Measurements from ENCODE around the gene OR6N2. TPM values are rescaled to one million over a fixed set of nuclear protein-coding genes. Genes with fewer than 3 reads are reported as not detected.

The OR6N2 gene

GRCh38 chr1:158752155-158752712 lies 28.8 kb downstream of the OR6N2 start:
- H3K9ac ChIP-seq (ENCODE audit: low read depth, low read length) = no peak overlapping the region
- no peaks in the 10 kb centered on the region for H3K9me3 ChIP-seq (replicated peaks; ENCODE audit: low read length)
- no peak overlapping the region for H3K4me3 ChIP-seq (ENCODE audit: low read length)
- no peaks in the 10 kb centered on the region for H3K36me3 ChIP-seq (ENCODE audit: insufficient read depth, low read length)
- no peak overlapping the region for H3K4me2 ChIP-seq (ENCODE audit: low read length)
- no peaks in the 10 kb centered on the region for H3K4me1 ChIP-seq (ENCODE audit: control insufficient read depth, insufficient read depth, low read length)
- no peaks in the 10 kb centered on the region for H3K27me3 ChIP-seq (ENCODE audit: control insufficient read depth, insufficient read depth, low read length)

GRCh38 chr1:158735848-158736247 lies 45.2 kb downstream of the OR6N2 start:
- H3K4me2 ChIP-seq (ENCODE audit: low read length) = no peak overlapping the region
- H3K36me3 ChIP-seq (ENCODE audit: insufficient read depth, low read length) = no peaks in the 10 kb centered on the region
- H3K9me3 ChIP-seq (replicated peaks; ENCODE audit: low read length) = no peaks in the 10 kb centered on the region
- H3K4me3 ChIP-seq (ENCODE audit: low read length) = no peak overlapping the region
- no peak overlapping the region for H3K9ac ChIP-seq (ENCODE audit: low read depth, low read length)
- H3K27me3 ChIP-seq (ENCODE audit: control insufficient read depth, insufficient read depth, low read length) = no peaks in the 10 kb centered on the region
- H3K4me1 ChIP-seq (ENCODE audit: control insufficient read depth, insufficient read depth, low read length) = no peaks in the 10 kb centered on the region

- no peaks in the 10 kb centered on the region for H3K9me3 ChIP-seq (replicated peaks; ENCODE audit: low read length)
- no peaks in the 10 kb centered on the region for H3K27me3 ChIP-seq (ENCODE audit: control insufficient read depth, insufficient read depth, low read length)
- H3K4me3 ChIP-seq (ENCODE audit: low read length) = no peak overlapping the region
- H3K36me3 ChIP-seq (ENCODE audit: insufficient read depth, low read length) = no peaks in the 10 kb centered on the region
- H3K4me2 ChIP-seq (ENCODE audit: low read length) = no peak overlapping the region
- no peak overlapping the region for H3K9ac ChIP-seq (ENCODE audit: low read depth, low read length)
- no peaks in the 10 kb centered on the region for H3K4me1 ChIP-seq (ENCODE audit: control insufficient read depth, insufficient read depth, low read length)
Measured at GRCh38 chr1:158732524-158732923, 48.5 kb downstream of the OR6N2 start.

- Histone ChIP-seq H3K36me3 (ENCODE audit: insufficient read depth, low read length) (no peaks in the 10 kb centered on the region), H3K9me3 (replicated peaks; ENCODE audit: low read length) (no peaks in the 10 kb centered on the region), H3K4me3 (ENCODE audit: low read length) (no peak overlapping the region), H3K27me3 (ENCODE audit: control insufficient read depth, insufficient read depth, low read length) (no peaks in the 10 kb centered on the region), H3K4me2 (ENCODE audit: low read length) (no peak overlapping the region), H3K4me1 (ENCODE audit: control insufficient read depth, insufficient read depth, low read length) (no peaks in the 10 kb centered on the region), H3K9ac (ENCODE audit: low read depth, low read length) (no peak overlapping the region)
Measured at GRCh38 chr1:158731707-158732106, 49.3 kb downstream of the OR6N2 start.

- no peaks in the 10 kb centered on the region for H3K27me3 ChIP-seq (ENCODE audit: control insufficient read depth, insufficient read depth, low read length)
- no peak overlapping the region for H3K4me2 ChIP-seq (ENCODE audit: low read length)
- no peaks in the 10 kb centered on the region for H3K4me1 ChIP-seq (ENCODE audit: control insufficient read depth, insufficient read depth, low read length)
- H3K9me3 ChIP-seq (replicated peaks; ENCODE audit: low read length) = no peaks in the 10 kb centered on the region
- H3K9ac ChIP-seq (ENCODE audit: low read depth, low read length) = no peak overlapping the region
- no peaks in the 10 kb centered on the region for H3K36me3 ChIP-seq (ENCODE audit: insufficient read depth, low read length)
- H3K4me3 ChIP-seq (ENCODE audit: low read length) = no peak overlapping the region
Measured at GRCh38 chr1:158730453-158730852, 50.6 kb downstream of the OR6N2 start.

- H3K9me3 ChIP-seq (replicated peaks; ENCODE audit: low read length) = no peaks in the 10 kb centered on the region
- H3K27me3 ChIP-seq (ENCODE audit: control insufficient read depth, insufficient read depth, low read length) = no peaks in the 10 kb centered on the region
- H3K4me1 ChIP-seq (ENCODE audit: control insufficient read depth, insufficient read depth, low read length) = no peaks in the 10 kb centered on the region
- H3K9ac ChIP-seq (ENCODE audit: low read depth, low read length) = no peak overlapping the region
- no peaks in the 10 kb centered on the region for H3K36me3 ChIP-seq (ENCODE audit: insufficient read depth, low read length)
- H3K4me3 ChIP-seq (ENCODE audit: low read length) = no peak overlapping the region
- H3K4me2 ChIP-seq (ENCODE audit: low read length) = no peak overlapping the region
Measured at GRCh38 chr1:158728510-158729225, 52.3 kb downstream of the OR6N2 start.

GRCh38 chr1:158724442-158724841 lies 56.6 kb downstream of the OR6N2 start:
- H3K27me3 ChIP-seq (ENCODE audit: control insufficient read depth, insufficient read depth, low read length) = no peaks in the 10 kb centered on the region
- H3K4me3 ChIP-seq (ENCODE audit: low read length) = no peak overlapping the region
- H3K36me3 ChIP-seq (ENCODE audit: insufficient read depth, low read length) = no peaks in the 10 kb centered on the region
- no peaks in the 10 kb centered on the region for H3K9me3 ChIP-seq (replicated peaks; ENCODE audit: low read length)
- no peak overlapping the region for H3K9ac ChIP-seq (ENCODE audit: low read depth, low read length)
- H3K4me1 ChIP-seq (ENCODE audit: control insufficient read depth, insufficient read depth, low read length) = no peaks in the 10 kb centered on the region
- H3K4me2 ChIP-seq (ENCODE audit: low read length) = no peak overlapping the region

Small RNA genes within 50 kb of the gene (small RNA-seq; reads per million reads assigned to genes)
- not detected for gene OR2AQ1P

Measured in skeletal muscle satellite cell (primary cell).